IPS-18c (cell line): Measurements from ENCODE around the gene STXBP3.

Source experiments
- H3K4me3 ChIP-seq: 2 replicates; pipeline ENCODE4 v1.7.0; 2013; ENCODE audit warnings: low read depth, mild to moderate bottlenecking, low read length, moderate library complexity; ENCODE audit not compliant: insufficient read depth
- H3K9me3 ChIP-seq: one replicate; pipeline ENCODE4 v1.6.1; 2013; ENCODE audit warnings: mild to moderate bottlenecking, low read length, moderate library complexity; ENCODE audit not compliant: control insufficient read depth, insufficient read depth

Gene STXBP3

DNA sequence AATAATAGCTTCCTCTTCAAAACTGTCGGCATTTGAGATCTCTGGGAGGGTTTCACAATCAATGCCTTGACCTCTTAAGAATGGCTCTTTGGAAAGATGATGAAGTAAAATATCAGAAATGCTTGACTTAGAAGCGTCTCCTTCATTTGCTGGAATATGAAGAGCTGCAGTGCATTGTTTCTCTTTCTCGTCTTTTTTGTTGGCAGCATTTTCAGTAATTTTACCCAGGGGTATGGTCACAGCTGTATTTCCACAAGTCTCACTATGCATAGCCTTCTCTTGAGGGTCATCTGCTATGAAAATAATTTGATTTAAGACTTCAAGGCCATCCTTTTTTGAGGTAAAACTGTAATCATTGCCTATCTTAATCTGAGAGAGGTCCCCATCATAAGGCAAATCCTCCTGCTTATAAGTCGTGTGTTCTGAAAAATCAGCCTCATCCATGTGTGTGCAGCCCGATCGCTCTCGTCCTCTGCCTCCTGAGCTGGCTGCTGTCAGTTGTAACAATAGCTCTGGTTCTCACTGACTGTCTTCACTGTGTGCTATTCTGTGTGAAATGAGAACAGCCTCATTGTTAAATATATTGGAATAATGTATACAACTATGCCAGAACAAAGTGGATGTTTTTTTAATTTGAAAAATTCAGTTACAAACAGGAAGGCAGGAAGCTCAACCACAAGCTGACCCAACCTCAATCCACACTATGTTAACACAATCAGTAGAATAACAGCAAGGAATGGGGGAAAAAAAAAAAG, 105.9 kb downstream of the STXBP3 start:
- no peak overlapping the region for H3K4me3 ChIP-seq
- H3K9me3 ChIP-seq, result no peaks in the 10 kb centered on the region

DNA sequence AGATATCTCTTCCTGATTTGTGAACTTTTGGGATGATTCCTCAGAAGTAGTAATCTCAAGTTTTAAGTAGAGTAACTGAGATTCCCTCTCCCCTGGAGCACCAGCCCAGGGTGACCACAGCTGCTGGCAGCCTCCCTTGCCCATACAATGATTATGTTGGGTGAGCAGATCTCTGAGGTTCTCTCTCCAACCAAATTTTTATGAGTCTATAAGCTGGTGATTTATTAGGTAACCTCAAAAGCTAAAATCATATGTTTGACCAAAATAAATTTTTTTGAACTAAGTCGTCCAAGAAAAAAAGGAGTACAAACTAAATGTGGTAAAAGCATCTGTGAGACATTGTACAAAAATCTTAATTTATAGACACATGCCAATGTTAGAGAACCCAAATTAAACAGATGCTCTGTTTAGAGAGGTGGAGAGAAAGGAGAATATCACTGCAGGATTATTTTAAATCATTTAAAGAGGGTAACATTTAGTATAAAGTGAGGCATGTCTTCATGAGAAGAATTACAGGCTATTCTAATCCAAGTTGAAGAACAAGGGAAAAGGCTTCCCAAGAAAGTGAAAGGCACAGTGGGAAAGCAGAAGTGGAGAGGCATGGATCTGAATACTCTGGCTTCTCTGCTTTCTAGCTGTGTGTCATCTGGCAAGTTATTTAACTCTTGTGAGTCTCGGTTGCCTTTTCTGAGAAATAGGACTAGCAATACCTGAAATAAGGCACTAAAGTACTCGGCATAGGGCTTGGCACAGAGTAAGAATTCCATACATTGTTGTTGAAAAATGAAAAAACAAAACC, 107.9 kb downstream of the STXBP3 start:
- H3K9me3 ChIP-seq, result no peaks in the 10 kb centered on the region
- no peak overlapping the region for H3K4me3 ChIP-seq

DNA sequence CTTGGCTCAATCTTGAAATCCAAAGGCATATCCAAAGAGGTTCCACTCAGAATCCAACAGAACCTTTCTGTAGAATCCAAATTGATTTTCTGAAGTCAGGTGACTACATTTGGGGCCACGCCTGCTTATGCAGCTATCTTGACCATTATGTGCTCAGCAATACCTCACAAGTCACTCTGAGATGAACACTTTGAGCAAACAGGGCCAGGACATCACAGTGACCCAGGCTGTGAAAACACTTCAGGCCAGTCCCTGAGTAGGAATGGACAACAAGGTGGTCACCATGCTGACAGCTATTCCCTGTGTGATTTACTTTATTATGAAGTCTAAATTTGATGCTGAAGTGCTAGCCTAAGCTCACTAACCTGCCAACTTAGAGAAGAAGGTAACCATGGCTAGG, 110.5 kb downstream of the STXBP3 start, which contains the start of gene AKNAD1:
TSS of gene AKNAD1 (minus strand) at position 101 of the 400 bp plus-strand sequence. CDS start 4,430 bp downstream, outside the sequence.
- no peaks in the 10 kb centered on the region for H3K9me3 ChIP-seq
- H3K4me3 ChIP-seq, result no peak within 1 kb of the TSS

DNA sequence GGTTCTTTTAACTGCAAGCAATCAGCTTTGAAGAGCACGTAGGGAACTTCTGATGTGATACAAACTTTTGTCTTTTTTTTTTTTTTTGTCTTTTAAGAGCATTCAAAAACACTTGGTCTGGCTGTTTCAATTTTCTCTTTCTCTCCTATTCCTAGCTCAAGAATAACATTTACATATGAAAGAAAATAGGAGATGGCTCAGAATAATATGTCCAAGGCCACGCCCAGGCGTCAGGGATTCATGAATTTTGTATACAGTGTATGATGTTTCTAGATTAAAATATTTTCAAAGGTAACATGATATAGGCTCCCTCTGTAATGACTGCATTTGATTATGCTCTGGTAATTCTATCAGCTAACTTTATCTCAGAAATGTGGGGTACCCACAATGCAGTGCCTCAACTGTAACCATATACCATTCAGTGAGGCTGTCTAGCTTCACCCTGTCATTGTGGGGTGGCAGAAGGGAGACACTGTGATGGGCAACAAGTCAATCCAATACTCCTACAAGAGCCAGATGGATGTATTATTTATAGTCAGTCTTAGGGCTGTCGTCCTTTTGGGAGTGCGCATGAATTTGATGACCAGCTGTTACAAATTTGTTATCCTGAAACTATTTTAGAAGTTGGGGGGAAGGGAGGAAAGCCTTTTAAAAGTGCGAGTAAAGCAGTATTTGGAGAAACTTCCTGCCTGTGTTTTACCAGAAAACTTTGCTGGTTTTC, 111.9 kb downstream of the STXBP3 start:
- Histone ChIP-seq H3K4me3 (no peak overlapping the region), H3K9me3 (no peaks in the 10 kb centered on the region)
